HL-60/S4 (cell line): Measurements from ENCODE around the gene CDX2.

Source experiments
- in situ Hi-C: fragments of 300-500 bp; cut with MboI; formaldehyde crosslinking; loops from 2 replicates; pipeline ENCODE4 v1.14.3; 2022; ENCODE audit warnings: low sequenced_read_pairs

Gene CDX2

DNA sequence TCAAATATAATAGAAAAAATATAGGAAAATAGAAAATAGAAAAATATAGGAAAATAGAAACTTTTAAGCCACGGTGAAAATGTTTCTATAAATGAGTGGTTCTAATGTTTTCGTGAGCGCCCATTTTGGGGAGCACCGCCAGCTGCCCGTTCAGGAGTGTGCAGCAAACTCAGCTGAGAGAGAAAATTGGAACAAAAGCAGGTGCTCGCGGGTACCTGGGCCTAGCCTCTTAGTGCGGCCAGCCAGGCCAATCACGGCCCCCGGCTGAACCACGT is 49.5 kb downstream of the CDX2 start:
- in situ Hi-C loops, result no loop called here

DNA sequence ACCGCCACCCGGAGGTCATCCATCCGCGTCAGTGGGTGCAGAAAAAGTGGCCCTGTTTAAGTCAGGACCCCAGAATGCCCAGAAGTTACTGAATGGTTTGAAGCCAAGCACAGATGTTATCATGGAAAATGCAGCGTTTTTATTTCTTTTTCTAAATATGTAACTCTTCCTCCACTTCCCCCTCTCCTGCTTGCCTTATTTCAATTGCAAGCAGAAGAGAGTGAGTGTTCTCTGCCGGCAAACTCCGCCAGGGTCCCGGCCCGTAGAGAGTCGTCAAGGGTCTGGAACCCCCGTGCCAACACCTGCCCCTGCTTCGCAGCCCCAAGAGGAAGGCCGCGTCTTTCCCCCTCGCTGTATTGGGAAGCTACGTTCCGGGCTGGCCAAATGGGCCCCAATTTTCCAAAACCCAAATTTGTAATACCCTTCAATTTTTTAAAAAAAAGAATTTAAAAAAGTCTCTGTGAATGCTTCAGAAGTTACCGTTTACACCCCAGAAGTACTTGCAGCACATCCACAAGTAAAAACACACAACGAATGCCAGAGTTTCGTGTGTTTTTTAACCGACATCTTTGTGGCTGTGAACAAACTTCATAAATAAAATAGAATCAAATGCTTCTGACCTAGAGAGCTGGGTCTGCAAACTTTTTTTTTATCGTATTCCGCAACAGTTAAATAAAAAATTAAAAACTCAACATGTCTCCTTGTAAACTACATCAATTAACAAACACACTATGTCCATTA is 50.0 kb downstream of the CDX2 start:
- in situ Hi-C loops, result no loop called here

DNA sequence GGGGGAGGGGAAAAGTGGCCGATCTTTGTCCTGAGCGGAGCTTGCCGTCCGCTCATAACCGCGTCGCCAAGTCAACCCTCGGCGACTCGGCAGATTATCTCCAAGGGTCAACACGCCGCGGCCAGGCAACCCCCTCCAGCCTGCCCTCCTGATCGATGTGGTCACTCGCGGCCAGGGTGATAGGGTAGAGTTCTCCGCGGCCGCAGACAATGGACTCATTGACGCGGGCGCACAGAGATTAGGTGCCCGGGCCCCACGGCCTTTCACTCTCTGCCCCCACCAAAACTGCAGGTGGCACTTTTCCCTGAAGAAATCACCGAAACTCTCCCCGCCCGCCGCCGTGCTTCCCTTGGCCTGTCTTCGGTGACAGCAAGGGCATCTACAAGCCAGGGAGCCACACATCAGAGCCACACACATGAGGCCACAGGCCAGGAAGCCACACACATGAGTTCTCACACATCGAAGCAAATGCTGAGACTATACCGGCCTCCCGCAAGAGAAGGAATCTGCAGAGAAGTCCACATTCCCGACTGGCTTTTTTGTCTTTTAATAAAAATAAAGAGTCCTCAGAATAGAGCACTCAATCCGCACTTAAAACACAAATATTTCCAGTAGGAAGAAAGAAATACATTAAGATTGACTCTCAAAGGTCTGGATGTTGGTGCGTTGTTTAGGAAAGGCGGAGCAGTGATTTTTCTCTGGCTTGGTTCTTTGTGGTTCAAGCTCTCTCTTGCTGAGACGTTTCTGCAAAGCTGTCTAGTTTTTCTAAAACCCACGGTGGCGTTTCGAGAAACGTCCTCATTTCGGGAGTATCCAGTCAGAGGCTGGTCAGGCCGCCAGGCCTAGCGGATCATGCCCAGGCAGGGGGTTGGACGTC is 50.8 kb downstream of the CDX2 start:
- in situ Hi-C loops, result no loop called here

DNA sequence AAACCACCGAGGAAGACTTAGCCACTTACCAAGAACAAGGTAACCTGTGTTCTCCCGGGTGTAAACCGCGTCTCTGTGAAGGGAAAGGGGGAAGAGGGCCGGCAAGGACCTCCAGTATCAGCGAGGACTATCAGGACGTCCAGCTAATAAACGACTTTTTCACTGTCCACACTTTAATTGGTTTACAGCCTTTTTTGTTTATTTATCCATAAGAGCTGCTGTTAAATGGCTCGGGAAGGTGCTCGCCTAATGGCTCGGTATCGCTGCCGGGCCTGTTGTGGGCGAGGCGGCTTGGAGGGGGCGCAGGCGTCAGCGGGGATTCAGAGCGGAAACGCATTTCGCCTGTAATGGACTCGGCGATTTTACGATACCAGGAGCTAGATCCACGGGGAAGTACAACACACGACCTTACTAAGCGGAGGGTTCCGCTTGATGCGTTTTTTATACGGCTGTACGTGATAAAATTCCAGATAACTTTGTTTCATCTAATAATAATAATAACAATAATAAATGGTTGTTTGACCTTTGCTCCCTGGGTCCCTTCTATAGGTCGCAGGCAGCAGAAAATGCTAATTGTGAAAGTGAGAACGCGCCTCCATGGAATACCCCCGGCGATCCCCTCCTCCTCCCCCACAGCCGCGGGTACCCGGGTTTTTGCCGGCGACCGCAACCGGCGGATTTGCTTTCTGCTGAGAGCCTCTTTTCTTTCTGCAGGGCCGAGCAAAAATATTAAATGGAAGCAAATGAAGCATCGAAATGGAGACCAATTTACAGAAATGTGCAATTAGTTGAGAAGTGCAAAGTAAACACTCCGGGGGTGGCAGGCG is 51.8 kb downstream of the CDX2 start:
- in situ Hi-C loops, result no loop called here

DNA sequence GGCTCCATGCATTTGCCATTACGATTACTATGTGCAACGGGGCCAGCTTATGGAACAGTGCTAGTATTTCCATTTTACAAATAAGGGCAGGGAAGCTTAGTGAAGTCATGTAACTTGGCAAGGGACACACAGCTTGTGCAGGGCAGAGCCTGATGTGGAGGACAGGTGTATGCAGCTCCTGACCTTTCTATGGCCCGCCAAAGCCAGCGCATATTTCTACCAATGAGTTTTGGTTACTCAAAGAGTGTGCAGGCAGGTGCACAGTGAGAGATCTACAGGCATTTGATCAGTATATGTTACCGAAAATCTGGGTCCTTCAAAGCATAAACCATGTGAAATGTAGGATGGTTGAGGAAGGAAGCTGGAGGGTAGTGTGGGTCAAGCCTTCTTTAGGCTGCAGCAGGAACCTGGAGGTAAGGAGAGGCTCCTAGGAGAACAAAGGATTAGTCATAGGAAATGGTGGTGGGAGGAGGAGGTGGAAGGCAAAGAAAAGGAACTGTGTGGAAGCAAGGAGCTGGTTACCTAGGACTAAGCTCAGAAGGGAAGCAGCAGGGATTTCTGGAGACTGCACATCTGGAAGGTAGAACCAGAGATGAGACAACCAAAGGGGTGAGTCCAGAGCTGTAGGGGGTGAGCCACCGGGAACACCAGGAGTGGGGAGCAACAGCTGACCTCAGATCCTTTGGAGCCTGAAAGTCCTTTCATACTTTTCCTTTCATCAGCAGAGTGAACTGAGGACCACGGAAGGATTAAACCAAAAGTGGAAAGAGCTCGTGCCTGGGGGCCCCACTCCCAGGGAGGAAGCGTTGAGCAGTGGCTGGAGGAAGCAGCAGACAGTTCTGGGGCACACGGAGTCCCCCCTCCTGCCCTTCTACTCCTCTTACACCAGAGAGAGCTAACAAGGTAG is 53.6 kb downstream of the CDX2 start:
- in situ Hi-C loops, result no loop called here

DNA sequence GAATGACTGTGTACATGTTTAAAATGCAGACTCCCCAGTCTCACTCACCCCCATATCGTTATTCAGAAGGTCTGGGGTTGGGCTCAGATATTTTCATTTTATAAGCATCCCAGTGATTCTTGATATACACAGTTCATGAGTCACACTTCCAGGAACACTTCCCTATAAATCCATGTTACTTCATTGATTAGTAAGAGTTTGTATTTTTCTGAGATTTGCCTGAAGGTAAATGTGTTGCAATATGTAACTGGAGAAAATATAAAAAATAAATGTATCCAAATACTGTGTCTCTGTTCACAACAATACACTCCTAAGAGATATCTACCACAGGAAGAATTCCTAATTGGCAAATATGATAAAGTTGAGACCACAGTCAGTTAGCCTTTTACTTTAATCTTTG is 56.0 kb downstream of the CDX2 start:
- in situ Hi-C loops, result no loop called here

DNA sequence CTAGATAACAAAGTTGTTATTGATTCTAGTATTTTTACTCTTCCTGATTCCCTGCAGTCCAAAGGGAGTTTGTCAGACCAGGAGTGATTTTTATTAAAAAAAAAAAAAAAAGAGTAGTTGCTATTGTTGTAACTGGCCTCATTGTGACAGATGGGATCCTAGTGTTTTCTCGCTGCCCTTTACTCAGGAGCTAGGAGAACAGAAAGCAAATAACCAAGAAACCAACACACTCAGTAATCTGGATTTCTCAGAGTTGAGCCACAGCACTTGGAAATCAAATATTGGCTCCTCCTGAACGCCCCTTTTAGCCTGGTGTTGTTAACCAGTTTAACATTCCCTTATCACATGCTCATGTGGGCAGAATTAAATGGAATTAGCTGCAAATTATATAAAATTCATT is 57.6 kb downstream of the CDX2 start:
- in situ Hi-C loops, result no loop called here
